Activated CD8-positive, alpha-beta memory T cell treated with anti-CD3 and anti-CD28 coated beads, Interleukin-2, amount 10 ng/mL, durations not matched to agents 7 days and 5 days (primary cell): ENCODE data around the gene KIAA1191. TPM values are rescaled to one million over a fixed set of nuclear protein-coding genes. Genes with fewer than 3 reads are reported as not detected.

ENCODE experiments used
- ATAC-seq: fragments of 150-1000 bp; cut with Tn5 transposase; one replicate; pipeline ENCODE4 v1.10.0; 2021; ENCODE audit warnings: moderate library complexity
- CTCF ChIA-PET: fragments of 350-600 bp; sonication (Branson Sonifier 250); formaldehyde crosslinking; loops from one replicate; lab custom pipeline; 2021; ENCODE audit warnings: antibody characterized with exemption; lab: Charles Lee
- DNase-seq: peaks from one replicate; pipeline ENCODE4 v3.0.0-alpha.2; 2020
- H3K27ac Mint-ChIP-seq: one replicate; pipeline ENCODE4 v1.8.0; 2021; ENCODE audit warnings: mild to moderate bottlenecking, mixed read lengths
- H3K27me3 Mint-ChIP-seq: one replicate; pipeline ENCODE4 v1.8.0; 2021; ENCODE audit warnings: mixed read lengths
- H3K36me3 Mint-ChIP-seq: one replicate; pipeline ENCODE4 v1.8.0; 2021; ENCODE audit warnings: mild to moderate bottlenecking, mixed read lengths
- H3K4me1 Mint-ChIP-seq: one replicate; pipeline ENCODE4 v1.8.0; 2021; ENCODE audit warnings: mixed read lengths
- H3K4me3 Mint-ChIP-seq: one replicate; pipeline ENCODE4 v1.8.0; 2021; ENCODE audit warnings: mild to moderate bottlenecking, moderate library complexity, mixed read lengths
- H3K9me3 Mint-ChIP-seq: one replicate; pipeline ENCODE4 v1.8.0; 2022; ENCODE audit warnings: low read depth, mixed read lengths
- total RNA-seq, 2 experiments: library from RNA; stranded (reverse); gene quantifications; one replicate each; pipeline ENCODE4 v1.2.3, GENCODE V29; 2021

KIAA1191 gene
- total RNA-seq, 2 experiments from 2014 or later: 50.0 to 53.1 TPM

- Mint-ChIP-seq H3K36me3 (peaks cover 3% of the 10 kb centered on the region), H3K4me1 (no peaks in the 10 kb centered on the region), H3K27ac (no peak overlapping the region), H3K27me3 (no peaks in the 10 kb centered on the region), H3K9me3 (no peaks in the 10 kb centered on the region), H3K4me3 (no peak overlapping the region)
- no peak for DNase-seq
- CTCF ChIA-PET: no interaction called here
- no peak for ATAC-seq
Measured at GRCh38 chr5:176397736-176398420, 36.3 kb upstream of the KIAA1191 start.

DNA sequence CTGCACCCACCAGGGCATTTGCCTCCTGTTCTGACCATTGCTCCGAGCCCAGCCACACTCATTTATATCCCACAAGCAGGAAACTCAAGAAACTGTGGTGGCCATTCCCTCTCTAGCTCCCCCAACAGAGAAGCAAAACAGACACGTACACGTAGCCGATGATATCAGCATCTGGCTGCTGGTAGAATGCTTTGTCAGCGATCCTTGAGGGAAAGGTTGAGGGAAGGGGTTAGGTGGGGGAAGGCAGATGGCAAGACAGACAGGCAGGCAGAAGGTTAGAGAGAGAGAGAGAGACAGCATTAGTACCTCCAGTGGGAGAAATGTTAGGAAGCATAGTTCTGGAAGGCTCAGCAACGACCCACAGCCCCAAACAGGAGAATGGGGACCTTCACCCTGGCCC lies 34.8 kb upstream of the KIAA1191 start:
- Mint-ChIP-seq H3K36me3 (peaks cover 3% of the 10 kb centered on the region), H3K9me3 (no peaks in the 10 kb centered on the region), H3K27ac (no peak overlapping the region), H3K27me3 (no peaks in the 10 kb centered on the region), H3K4me3 (no peak overlapping the region), H3K4me1 (no peaks in the 10 kb centered on the region)
- ATAC-seq (no peak), DNase-seq (no peak)
- CTCF ChIA-PET: no interaction called here

DNA sequence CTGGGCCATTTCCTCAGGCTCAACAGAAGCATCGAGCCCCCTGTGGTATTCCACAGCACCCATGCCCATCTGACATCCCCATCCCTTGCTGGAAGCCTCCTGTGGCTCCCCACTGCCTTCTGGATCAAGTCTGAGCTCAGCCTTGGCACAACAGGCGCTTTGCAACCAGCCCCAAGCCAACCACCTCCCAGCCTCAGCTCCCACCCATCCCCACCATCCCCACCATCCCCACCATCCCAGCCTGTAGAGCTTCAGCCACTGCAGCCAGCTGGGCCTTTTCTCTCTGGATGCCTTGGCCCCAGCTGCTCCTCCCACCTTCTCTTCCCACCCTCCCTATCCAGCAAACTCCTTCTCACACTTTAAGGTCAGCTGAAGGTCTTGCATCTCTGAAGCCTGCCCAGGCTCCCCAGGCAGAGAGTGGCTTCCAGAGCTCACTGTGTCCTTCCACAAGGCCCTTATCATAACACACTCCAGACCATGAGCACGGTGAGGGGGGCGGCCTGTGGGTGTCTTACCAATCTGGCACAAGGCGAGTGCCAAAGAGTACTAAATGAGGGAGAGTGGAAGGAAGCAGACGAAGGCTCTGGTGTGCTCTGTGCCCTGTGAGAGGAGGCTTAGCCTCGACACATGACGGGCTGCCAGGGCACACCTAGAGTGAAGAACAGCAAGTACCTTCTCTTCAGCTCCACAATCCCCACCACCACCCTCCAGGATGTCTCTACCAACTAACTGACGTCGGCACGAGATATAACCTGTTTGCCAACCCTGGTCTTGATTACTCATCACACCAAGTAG lies 33.5 kb upstream of the KIAA1191 start:
- ATAC-seq (no peak), DNase-seq (no peak)
- Mint-ChIP-seq H3K36me3 (peaks cover 10% of the 10 kb centered on the region), H3K9me3 (no peaks in the 10 kb centered on the region), H3K4me3 (no peak overlapping the region), H3K27me3 (no peaks in the 10 kb centered on the region), H3K4me1 (peaks cover 2% of the 10 kb centered on the region), H3K27ac (no peak overlapping the region)
- CTCF ChIA-PET: no interaction called here

GRCh38 chr5:176394096-176394495 lies 32.5 kb upstream of the KIAA1191 start:
- Mint-ChIP-seq H3K4me3 (no peak overlapping the region), H3K27me3 (no peaks in the 10 kb centered on the region), H3K36me3 (peaks cover 12% of the 10 kb centered on the region), H3K27ac (no peak overlapping the region), H3K4me1 (peaks cover 5% of the 10 kb centered on the region), H3K9me3 (no peaks in the 10 kb centered on the region)
- ATAC-seq (no peak), DNase-seq (no peak)
- CTCF ChIA-PET: no interaction called here

- DNase-seq (no peak), ATAC-seq (no peak)
- peaks cover 9% of the 10 kb centered on the region for H3K4me1 Mint-ChIP-seq
- no peak overlapping the region for H3K27ac Mint-ChIP-seq
- peaks cover 15% of the 10 kb centered on the region for H3K36me3 Mint-ChIP-seq
- CTCF ChIA-PET: interaction anchor here (1.2 to 1.7 kb wide), 2 partner anchors 15 to 138 kb away, joined by 3 read pairs; no protein-coding TSS in a partner anchor
- no peaks in the 10 kb centered on the region for H3K27me3 Mint-ChIP-seq
- H3K4me3 Mint-ChIP-seq: no peak overlapping the region
- H3K9me3 Mint-ChIP-seq: no peaks in the 10 kb centered on the region
Measured at GRCh38 chr5:176392526-176392925, 31.0 kb upstream of the KIAA1191 start.

GRCh38 chr5:176391999-176392398 lies 30.4 kb upstream of the KIAA1191 start:
- ATAC-seq (no peak), DNase-seq (no peak)
- Mint-ChIP-seq H3K4me1 (peaks cover 14% of the 10 kb centered on the region), H3K27me3 (no peaks in the 10 kb centered on the region), H3K9me3 (no peaks in the 10 kb centered on the region), H3K27ac (no peak overlapping the region), H3K4me3 (no peak overlapping the region), H3K36me3 (peaks cover 18% of the 10 kb centered on the region)
- CTCF ChIA-PET: interaction anchor here (1.2 to 1.7 kb wide), 2 partner anchors 16 to 138 kb away, joined by 3 read pairs; no protein-coding TSS in a partner anchor

DNA sequence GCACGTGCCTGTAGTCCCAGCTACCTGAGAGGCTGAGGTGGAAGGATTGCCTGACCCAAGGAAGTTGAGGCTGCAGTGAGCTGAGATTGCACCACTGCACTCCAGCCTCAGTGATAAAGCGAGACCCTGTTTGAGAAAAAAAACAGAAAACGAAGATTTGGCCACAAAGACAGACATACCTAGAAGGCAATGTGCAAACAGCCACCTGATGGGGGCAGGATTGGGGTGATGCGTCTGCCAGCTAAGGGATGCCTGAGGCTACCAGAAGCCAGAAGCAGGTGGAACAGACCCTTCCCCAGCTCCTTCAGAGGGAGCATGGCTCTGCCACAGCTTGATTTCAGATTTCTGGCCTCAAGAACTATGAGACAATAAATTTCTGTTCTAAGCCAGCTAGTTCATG lies 29.9 kb upstream of the KIAA1191 start:
- CTCF ChIA-PET: interaction anchor here (1.2 to 1.7 kb wide), 2 partner anchors 16 to 139 kb away, joined by 3 read pairs; no protein-coding TSS in a partner anchor
- Mint-ChIP-seq H3K27ac (no peak overlapping the region), H3K4me1 (peaks cover 19% of the 10 kb centered on the region), H3K9me3 (no peaks in the 10 kb centered on the region), H3K36me3 (peaks cover 21% of the 10 kb centered on the region), H3K4me3 (no peak overlapping the region), H3K27me3 (no peaks in the 10 kb centered on the region)
- DNase-seq (no peak), ATAC-seq (no peak)

DNA sequence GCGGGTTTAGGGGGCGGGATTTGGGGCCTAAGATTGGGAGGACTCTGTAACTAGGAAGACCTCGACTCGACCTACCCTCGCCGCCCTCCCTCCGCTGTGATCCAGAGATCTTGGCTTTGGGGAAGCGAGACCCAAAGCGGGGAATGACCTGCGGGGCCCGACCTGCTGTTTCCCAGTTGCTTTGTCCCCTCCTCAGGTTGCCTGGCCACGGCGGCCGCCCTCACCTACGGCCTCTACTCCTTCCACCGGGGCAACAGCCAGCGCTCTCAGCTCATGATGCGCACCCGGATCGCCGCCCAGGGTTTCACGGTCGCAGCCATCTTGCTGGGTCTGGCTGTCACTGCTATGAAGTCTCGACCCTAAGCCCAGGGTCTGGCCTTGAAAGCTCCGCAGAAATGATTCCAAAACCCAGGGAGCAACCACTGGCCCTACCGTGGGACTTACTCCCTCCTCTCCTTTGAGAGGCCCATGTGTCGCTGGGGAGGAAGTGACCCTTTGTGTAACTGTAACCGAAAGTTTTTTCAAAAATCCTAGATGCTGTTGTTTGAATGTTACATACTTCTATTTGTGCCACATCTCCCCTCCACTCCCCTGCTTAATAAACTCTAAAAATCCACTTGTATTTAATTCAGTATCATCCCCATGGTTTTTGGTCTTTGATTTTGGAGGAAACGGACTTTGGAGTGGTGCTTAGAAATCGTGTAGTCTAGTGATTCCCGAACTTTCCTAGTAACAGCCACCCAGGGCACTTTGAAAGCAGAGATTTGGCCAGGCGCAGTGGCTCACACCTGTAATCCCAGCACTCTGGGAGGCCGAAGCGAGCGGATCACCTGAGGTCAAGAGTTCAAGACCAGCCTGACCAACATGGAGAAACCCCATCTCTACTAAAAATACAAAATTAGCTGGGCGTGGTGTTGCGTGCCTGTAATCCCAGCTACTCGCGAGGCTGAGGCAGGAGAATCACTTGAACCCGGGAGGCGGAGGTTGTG lies 27.9 kb upstream of the KIAA1191 start:
- H3K4me3 Mint-ChIP-seq: peak overlapping the region; percentile 93
- CTCF ChIA-PET: interaction anchor here (0.6 to 2.2 kb wide), 7 partner anchors 27 to 592 kb away, joined by 3 to 9 read pairs (median 5); partner anchors contain the start of genes CLTB, FAF2, KIAA1191 and RNF44
- peaks cover 36% of the 10 kb centered on the region for H3K36me3 Mint-ChIP-seq
- peaks cover 36% of the 10 kb centered on the region for H3K4me1 Mint-ChIP-seq
- ATAC-seq: peak; percentile 52
- peak overlapping the region; percentile 99 for H3K27ac Mint-ChIP-seq
- DNase-seq: no peak
- no peaks in the 10 kb centered on the region for H3K9me3 Mint-ChIP-seq
- no peaks in the 10 kb centered on the region for H3K27me3 Mint-ChIP-seq

- Mint-ChIP-seq H3K4me1 (peaks cover 36% of the 10 kb centered on the region), H3K4me3 (peak within 1 kb of the TSS; percentile 93), H3K36me3 (peaks cover 42% of the 10 kb centered on the region), H3K27me3 (no peaks in the 10 kb centered on the region), H3K27ac (peak within 1 kb of the TSS; percentile 99), H3K9me3 (no peaks in the 10 kb centered on the region)
- CTCF ChIA-PET: interaction anchor here (0.6 to 2.2 kb wide), 8 partner anchors 27 to 593 kb away, joined by 3 to 9 read pairs (median 4); partner anchors contain the start of genes CLTB, FAF2, KIAA1191 and RNF44
- DNase-seq (peak; percentile 100), ATAC-seq (peak; percentile 92)
Measured at GRCh38 chr5:176388444-176389134, 27.0 kb upstream of the KIAA1191 start, which contains the start of the genes HIGD2A and NOP16. Gene HIGD2A, plus strand, starts transcription at chr5:176388751. Its CDS starts 69 bp downstream, at chr5:176388820. Gene NOP16, minus strand, starts transcription at chr5:176388598. Its CDS starts 59 bp downstream, at chr5:176388539.

- CTCF ChIA-PET: interaction anchor here (1.2 to 2.2 kb wide), 6 partner anchors 26 to 191 kb away, joined by 3 to 9 read pairs (median 6); partner anchors contain the start of genes CLTB, FAF2, KIAA1191 and RNF44
- Mint-ChIP-seq H3K9me3 (no peaks in the 10 kb centered on the region), H3K4me1 (peaks cover 36% of the 10 kb centered on the region), H3K27me3 (no peaks in the 10 kb centered on the region), H3K27ac (peak overlapping the region; percentile 99), H3K4me3 (peak overlapping the region; percentile 93), H3K36me3 (peaks cover 46% of the 10 kb centered on the region)
- DNase-seq: no peak
- ATAC-seq: peak; percentile 0
Measured at GRCh38 chr5:176388003-176388443, 26.5 kb upstream of the KIAA1191 start.

DNA sequence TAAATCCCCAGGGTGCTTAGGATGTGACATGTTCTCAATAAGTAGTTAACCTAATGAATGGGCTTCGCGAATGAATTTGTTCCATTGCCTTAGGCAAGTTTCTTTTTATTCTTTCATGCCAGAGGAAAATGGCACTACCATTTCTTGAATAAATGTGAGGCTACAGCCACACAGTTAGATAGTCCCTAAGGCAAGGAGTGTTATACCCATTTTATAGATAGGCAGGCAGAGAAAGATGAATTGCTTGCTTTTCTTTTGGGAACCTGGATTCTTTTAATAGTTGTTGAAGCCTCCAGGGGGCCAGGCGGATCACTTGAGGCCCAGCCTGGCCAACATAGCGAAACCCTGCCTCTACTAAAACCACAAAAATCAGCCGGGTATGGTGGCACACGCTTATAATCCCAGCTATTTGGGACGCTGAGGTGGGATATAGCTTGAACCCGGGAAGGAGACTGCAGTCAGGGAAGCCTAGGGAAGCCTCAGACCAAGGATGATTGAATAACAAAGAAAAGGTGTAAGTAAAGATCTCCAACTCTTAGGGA lies 25.9 kb upstream of the KIAA1191 start:
- H3K4me1 Mint-ChIP-seq: peaks cover 36% of the 10 kb centered on the region
- ATAC-seq: no peak
- H3K4me3 Mint-ChIP-seq: peak overlapping the region; percentile 93
- H3K9me3 Mint-ChIP-seq: no peaks in the 10 kb centered on the region
- no peak for DNase-seq
- H3K27ac Mint-ChIP-seq: peak overlapping the region; percentile 99
- no peaks in the 10 kb centered on the region for H3K27me3 Mint-ChIP-seq
- CTCF ChIA-PET: interaction anchor here (1.3 to 2.2 kb wide), 3 partner anchors 29 to 191 kb away, joined by 4 to 9 read pairs (median 8); partner anchors contain the start of genes CLTB and FAF2
- H3K36me3 Mint-ChIP-seq: peaks cover 50% of the 10 kb centered on the region
